UCSD-AML1 (cell line): ENCODE measurements around the gene TCERG1L.

Experiments
- DNase-seq: peaks from one replicate; lab custom pipeline; 2025; ENCODE audit not compliant: unreplicated experiment; lab: John Stamatoyannopoulos, UW

The TCERG1L gene

DNA sequence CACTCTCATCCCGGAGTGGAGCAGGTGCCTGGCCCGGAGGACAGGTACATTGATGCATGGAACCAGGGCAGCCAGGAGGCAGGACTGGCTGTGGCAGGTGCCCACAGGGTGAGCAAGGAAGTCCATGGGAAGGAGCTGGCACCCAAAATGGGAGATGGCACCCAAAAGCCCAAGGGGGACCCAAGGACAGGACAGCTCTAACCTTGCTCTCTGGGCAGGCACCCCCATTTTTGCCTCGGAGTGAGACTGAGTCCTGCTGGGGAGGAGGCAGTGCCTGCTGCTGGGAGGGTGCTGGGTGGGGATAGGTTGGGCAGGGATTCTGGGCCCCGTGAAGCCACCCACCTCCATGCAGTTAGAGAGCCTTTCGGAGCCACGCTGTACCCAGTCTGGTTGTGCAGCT lies 234.5 kb downstream of the TCERG1L start:
- no peak for DNase-seq

DNA sequence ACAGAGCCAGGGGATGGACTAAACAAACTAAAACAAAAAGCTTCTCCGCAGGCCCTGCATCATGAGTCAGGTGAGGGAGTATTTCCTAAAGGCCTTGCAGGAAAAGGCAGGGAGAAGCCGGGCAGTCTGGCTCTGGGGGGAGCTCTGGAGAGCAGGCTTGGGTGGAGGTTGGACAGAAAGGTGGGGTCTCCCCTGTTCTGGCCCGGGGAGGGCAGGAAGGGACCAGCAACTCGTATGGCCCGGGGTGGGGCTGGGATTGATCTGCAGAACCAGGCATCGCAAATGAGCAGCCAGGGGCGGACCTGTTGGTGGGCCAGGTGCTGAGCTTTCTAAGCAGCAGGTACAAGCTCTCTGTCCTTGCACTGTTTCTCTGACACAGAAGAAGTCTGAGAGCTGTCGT lies 235.2 kb downstream of the TCERG1L start:
- no peak for DNase-seq

- DNase-seq, result no peak
Observed at GRCh38 chr10:131075218-131075770, 236.2 kb downstream of the TCERG1L start.

DNA sequence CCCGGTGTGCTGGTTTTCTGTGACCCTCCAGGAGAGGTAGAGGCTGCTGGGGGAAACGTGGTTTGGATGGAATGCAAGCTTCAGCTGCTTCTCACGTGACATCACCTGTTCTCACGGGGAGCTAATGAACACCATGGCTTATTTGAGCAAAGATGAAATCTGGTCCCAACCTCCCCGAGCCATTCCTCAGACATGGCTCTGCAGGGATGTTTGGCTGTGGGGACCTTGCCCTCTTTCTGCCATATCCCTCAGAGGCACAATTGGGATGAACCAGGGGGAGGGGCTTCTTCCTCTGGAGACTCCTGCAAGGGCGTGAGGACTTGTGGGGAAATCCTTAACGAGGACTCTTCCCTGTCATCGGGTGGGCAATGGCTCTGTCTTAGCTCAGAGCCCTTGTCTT lies 236.8 kb downstream of the TCERG1L start:
- no peak for DNase-seq

DNA sequence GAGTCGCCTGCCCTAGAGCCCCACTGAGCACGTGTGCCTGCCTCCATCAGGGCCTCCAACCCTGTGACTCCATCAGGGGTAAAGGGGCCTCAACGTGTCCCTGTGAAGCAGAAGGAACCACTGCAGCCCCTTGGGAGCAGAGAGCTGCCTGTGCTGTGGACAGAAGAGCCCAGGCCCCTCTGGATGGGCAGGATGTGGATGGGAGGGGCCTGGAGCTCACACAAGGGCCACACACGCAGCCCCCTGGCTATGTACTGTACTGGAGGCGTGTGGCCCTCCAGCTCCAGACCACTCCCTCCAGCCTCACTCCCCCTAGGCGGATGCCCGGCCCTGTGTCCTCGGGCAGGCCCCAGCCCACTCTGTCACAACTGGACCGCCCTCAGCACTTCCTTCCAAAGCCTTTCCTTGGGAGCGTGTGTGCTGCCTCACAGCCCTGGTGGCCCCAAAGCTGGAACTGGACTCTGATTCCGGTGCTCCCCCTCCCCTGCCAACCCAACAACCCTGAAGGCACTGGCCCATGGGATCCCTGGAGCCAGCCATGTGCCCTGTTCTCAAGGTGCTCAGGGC lies 238.0 kb downstream of the TCERG1L start:
- no peak for DNase-seq

GRCh38 chr10:131072651-131073468 lies 238.7 kb downstream of the TCERG1L start:
- DNase-seq, result no peak

GRCh38 chr10:131071721-131072120 lies 239.8 kb downstream of the TCERG1L start:
- DNase-seq, result no peak

DNA sequence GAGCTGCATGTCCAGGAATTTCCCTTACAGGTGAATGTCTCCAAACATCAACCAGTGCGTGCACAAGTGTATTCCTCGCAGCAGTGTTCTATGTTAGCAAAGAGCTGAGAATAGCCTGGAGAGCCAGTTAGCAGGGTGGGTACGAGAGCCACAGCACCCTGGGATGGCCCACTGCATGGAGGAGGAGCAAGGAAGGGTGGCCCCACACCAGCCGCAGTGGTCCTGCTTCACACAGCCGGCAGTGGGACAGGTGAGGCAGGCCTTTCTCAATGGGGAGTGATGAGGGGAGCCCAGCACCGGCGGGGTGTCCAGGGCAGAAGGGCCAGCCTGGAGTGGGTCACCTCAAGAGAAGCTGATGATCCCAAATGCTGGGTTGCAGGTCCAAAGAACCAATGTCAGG lies 240.7 kb downstream of the TCERG1L start:
- DNase-seq, result no peak

DNA sequence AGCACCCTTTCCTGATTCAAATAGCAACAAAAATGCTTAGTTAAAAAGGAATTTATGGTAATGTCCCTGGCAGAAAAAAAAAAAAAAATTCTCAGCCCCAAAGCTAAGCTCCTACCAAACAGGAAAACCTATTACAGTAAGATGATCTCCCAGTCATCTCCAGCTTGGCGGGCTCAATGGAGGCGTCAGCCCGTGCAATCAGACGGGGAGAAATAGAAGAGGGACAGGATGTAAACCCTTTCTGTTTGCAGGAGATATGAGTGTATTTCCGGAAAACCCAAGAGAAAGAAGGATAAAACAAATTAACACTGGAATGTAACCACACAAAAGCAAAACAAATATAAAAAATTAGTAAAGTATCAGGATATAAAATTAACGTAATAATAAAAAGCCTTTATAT lies 242.8 kb downstream of the TCERG1L start:
- no peak for DNase-seq

DNA sequence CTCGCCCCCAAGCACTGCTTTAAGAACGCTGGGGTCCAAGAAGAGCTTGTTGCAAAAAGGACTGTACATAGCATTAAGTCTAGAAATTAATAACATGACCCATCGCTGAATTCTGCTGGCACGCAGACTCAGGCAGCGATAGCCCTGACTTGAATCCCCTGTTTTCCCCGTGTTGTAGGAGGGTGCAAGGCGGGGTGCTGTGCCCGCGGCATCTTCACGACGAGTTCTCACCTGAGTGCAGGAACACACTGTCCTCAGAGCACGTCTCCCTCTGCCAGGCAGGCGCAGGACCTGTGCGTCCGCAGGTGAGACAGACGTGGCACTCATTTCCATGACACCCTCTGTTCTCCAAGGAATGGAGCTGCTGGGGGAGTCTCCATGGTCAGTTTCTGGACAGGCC lies 243.2 kb downstream of the TCERG1L start:
- no peak for DNase-seq

GRCh38 chr10:131067690-131068089 lies 243.8 kb downstream of the TCERG1L start:
- DNase-seq, result no peak

DNA sequence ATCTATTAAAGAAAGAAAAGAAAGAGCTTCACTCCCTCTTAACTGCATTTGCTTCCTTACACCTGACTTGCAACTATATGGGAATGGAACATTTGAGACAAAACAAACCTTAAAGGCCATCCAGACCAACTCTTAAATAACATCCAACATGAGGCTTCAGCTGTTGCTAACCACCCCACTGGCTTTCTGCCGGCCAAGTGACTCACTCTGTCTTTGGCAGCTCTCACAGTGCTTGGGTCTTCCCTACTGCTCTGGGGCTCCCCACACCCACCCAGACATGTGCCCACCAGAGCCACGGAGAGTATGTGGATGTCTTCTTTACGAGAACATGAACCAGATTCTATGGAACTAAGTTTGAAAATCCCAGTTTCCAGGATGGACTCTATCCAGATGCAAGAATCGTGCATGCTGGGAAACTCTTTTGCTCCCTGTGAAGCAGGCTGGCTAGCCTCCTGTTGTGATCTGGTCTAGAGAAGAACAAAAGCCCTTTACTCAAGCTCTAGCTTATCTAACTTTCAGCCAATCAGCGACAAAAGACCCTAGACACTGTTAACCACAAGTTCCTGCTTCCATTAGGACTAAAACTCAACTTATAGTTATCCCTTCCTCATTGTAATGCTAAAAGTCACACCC lies 245.7 kb downstream of the TCERG1L start:
- no peak for DNase-seq

DNA sequence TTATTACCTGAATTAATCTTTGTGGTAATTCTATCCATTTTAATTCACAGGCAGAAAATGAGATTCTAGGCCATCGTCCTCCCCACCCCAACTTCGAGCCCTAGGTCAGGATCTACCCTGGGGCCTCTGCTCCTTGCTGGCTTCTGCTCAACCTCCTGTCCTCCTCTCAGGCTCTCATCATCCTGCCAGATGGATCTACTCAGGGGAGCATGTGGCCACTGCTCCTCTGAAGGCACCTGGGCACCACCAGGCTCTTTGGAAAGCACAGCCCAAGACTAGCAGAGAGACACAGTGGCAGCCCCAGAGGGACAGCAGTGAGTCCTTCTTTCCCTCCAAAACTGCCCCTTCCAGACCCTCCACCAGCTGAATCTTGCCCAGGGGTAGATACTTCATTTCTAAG lies 248.2 kb downstream of the TCERG1L start:
- no peak for DNase-seq

GRCh38 chr10:131062621-131063260 lies 248.8 kb downstream of the TCERG1L start:
- DNase-seq, result no peak

DNA sequence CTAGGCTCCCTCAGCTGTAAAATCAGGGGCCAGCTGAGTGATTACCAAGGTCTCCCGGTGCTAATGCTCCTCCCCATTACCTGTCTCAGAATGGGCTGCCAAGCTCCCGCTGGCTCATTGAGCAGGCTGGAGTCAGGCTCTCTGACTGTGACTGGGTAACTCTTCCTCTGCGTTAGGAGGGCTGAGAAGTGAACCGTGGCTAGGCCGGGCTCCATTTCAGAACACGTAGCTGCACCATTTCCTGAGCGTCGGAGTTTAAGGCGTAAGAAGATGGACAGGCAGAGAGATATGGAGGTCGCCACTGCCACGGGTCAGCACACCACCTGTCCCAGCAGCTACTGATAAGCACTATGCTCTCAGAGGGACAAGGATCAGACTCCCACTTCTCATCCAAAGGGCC lies 250.3 kb downstream of the TCERG1L start:
- no peak for DNase-seq

DNA sequence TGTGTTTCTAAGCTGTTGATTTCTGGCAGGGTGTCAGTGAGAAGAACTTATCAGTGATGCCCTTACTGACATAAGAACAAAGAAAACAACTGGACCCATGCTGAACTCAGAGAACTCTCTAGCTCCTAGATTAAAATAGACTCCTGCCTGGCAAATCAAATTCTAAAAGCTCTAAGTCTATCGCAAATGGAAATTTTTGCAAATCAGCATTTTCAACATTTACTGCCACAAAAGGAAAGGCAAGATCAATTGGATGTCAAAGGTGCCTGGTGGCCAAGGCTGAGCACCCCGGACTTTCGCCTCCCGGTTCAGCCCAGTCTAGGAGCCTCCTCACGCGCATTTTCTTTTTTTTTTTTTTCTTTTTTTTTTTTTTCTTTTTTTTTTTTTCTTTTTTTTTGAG lies 251.6 kb downstream of the TCERG1L start:
- no peak for DNase-seq

DNA sequence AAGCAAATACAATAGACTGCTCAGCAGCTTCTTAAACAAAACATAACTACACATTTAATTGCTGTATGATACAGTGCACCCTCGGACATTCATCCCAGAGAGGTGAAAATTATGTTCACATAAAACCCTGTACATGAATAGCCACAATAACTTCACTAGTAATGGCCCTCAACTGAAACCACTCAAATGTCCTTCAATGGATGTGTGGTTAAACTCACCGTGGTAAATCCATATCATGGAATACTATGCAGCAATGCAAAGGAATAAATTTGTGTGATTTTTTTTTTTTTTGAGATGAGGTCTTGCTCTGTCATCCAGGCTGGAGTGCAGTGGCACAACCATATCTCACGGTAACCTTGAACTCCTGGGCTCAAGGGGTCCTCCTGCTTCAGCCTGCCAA lies 252.7 kb downstream of the TCERG1L start:
- DNase-seq, result no peak

DNA sequence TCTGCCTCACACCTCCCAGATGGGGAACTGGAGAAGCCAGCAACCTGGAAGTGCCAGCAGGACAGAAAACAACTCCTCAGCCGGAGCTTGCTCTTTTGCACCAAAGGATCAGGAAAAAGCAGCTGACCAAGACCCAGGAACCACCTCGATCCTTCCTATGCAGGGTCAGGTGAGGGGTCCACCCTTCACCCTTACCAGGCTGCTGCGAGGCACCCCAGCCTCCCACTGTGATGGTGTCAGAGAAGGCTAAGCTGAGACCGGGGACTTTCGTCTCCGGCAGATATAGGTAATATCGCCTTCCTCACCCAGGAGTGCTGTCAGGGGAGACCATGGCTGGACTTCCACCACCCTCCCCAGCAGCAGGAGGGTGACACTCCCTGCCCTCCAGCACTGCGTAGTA lies 254.7 kb downstream of the TCERG1L start:
- no peak for DNase-seq

DNA sequence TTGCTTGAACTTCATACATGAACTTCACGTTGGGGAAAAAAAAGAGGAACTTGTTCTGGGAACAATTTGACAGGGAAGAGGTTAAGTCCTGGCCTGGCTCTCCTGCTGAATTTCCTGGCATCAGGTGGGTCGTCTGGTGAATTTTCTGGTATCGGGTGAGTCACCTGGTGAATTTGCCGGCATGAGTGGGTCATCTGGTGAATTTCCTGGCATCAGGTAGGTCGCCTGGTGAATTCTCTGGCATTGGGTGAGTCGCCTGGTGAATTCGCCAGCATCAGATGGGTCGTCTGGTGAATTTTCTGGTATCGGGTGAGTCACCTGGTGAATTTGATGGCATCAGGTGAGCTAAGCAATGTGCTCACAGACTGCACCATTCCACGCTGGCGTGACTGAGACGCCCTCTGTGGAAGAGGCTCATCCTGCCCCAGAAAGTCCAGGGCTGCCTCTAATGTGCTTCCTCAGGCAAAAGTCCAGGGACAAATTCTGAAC lies 255.4 kb downstream of the TCERG1L start:
- no peak for DNase-seq

- DNase-seq, result no peak
Observed at GRCh38 chr10:131055437-131055836, 256.1 kb downstream of the TCERG1L start.

DNA sequence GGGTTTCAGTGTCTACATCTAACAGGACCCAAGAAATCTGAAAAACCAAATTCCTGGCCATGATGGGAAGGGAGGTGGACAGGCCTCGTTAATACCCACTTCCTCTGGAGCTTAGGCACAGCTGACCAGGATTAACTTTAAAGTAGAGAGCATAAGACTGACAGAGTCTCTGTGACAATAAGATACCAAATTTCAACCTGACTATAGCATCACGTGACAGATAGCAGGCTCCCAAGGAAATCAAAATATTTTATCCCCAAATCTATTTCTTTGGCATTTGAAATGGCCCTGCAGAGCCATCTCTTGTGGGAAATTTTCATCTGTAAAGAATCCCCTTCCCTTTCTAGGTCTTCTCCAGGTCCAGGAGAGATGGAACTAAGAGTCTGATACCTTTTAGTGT lies 258.3 kb downstream of the TCERG1L start:
- DNase-seq, result no peak
